Chondrocyte (in vitro differentiated cells): ENCODE measurements around the gene DCP1B. TPM values are rescaled to one million over a fixed set of nuclear protein-coding genes. Genes with fewer than 3 reads are reported as not detected.

Source experiments
- DNase-seq: peaks from one replicate; pipeline ENCODE4 v3.0.0; 2021; ENCODE audit warnings: mixed read lengths, low spot score
- H3K27ac Mint-ChIP-seq: one replicate; pipeline ENCODE4 v1.8.0; 2021; ENCODE audit warnings: mild to moderate bottlenecking, moderate library complexity, mixed read lengths; ENCODE audit not compliant: unreplicated experiment
- H3K27me3 Mint-ChIP-seq: 2 replicates; pipeline ENCODE4 v1.8.0; 2021; ENCODE audit warnings: low read depth, mixed read lengths
- H3K36me3 Mint-ChIP-seq: 2 replicates; pipeline ENCODE4 v1.8.0; 2021; ENCODE audit warnings: low read depth, mixed read lengths
- H3K4me1 Mint-ChIP-seq: 2 replicates; pipeline ENCODE4 v1.8.0; 2021; ENCODE audit warnings: low read depth, mild to moderate bottlenecking, mixed read lengths
- H3K4me3 Mint-ChIP-seq: one replicate; pipeline ENCODE4 v1.8.0; 2021; ENCODE audit warnings: mild to moderate bottlenecking, moderate library complexity, mixed read lengths; ENCODE audit not compliant: unreplicated experiment
- H3K9me3 Mint-ChIP-seq: 2 replicates; pipeline ENCODE4 v1.8.0; 2021; ENCODE audit warnings: low read depth, mixed read lengths
- total RNA-seq: library from RNA; stranded (reverse); gene quantifications from 3 replicates; pipeline ENCODE4 v1.2.1, GENCODE V29; 2021
- TF ChIP-seq, protein P1 (sequence below): fragments of 200-600 bp; sonication (generic); IDR thresholded peaks from 2 replicates; pipeline ENCODE4 v1.5.0; 2021; ENCODE audit warnings: antibody characterized with exemption, mild to moderate bottlenecking, moderate library complexity

The DCP1B gene
- total RNA-seq, 1 donor from 2014 or later, result 12.7 TPM

DNA sequence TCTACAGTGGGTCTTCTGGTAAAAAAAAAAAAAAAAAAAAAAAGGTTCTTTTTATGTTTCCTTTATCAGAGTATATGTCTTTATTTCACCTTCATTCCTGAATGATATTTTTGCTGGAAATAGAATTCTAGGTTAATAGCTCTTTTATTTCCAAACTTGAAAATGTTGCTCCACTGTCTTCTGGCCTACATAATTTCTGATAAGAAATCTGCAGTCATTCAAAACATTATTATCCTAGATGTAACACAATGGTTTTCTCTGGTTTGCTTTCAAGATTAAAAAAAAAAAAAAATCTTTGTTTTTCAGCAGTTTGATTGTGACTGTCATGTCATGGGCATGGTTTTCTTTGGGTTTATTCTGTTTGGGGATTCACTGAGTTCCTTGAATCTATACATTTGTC, 19.5 kb downstream of the DCP1B start:
- Mint-ChIP-seq H3K4me3 (no peak overlapping the region), H3K27me3 (no peaks in the 10 kb centered on the region), H3K4me1 (no peaks in the 10 kb centered on the region), H3K36me3 (peaks cover 52% of the 10 kb centered on the region), H3K9me3 (peaks cover 44% of the 10 kb centered on the region), H3K27ac (no peak overlapping the region)
- TF ChIP-seq, protein P1, sequence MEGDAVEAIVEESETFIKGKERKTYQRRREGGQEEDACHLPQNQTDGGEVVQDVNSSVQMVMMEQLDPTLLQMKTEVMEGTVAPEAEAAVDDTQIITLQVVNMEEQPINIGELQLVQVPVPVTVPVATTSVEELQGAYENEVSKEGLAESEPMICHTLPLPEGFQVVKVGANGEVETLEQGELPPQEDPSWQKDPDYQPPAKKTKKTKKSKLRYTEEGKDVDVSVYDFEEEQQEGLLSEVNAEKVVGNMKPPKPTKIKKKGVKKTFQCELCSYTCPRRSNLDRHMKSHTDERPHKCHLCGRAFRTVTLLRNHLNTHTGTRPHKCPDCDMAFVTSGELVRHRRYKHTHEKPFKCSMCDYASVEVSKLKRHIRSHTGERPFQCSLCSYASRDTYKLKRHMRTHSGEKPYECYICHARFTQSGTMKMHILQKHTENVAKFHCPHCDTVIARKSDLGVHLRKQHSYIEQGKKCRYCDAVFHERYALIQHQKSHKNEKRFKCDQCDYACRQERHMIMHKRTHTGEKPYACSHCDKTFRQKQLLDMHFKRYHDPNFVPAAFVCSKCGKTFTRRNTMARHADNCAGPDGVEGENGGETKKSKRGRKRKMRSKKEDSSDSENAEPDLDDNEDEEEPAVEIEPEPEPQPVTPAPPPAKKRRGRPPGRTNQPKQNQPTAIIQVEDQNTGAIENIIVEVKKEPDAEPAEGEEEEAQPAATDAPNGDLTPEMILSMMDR, result no peak
- no peak for DNase-seq

GRCh38 chr12:1980282-1980681, 24.0 kb downstream of the DCP1B start:
- H3K27me3 Mint-ChIP-seq, result no peaks in the 10 kb centered on the region

DNA sequence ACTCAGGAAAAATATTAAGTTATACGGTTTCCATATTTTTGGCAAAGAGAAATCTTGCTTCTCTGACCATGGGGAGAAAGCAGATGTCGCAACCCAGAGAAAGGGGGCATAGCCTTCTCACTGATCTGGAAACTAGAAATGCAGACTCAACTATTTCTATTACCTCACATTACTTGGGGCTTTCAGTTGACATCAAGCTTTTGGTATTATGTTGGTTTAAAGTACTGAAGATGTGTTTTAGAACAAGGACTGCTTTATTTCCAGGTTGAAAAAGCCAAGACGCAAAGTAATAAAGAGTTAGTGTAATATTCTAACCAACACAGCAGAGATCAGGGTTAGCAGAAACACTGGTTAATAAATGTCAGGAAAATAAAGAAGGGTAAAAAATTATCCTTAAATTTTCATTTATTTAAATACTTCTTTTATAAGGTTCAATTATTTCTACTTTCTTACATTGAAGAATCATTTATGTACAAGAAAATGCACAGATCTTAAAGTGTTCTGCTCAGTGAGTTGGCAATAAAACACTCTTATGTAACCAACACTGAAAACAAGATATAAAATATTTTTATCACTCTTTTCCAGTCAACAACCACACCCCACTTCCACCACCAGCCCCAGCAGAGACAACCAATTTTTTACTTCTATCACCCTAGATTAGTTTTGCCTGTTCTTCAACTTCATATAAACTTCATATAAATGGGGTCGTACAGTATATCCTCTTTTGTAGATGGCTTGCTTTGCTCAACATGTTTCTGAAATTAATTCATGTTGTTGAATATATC, 26.0 kb downstream of the DCP1B start:
- Mint-ChIP-seq H3K4me3 (no peak overlapping the region), H3K27ac (no peak overlapping the region)

More at GRCh38 chr12:1980282-1980681, 24.0 kb downstream of the DCP1B start:
- H3K4me3 Mint-ChIP-seq, result no peak overlapping the region
- H3K27ac Mint-ChIP-seq, result no peak overlapping the region
- H3K36me3 Mint-ChIP-seq, result peaks cover 23% of the 10 kb centered on the region
- peaks cover 23% of the 10 kb centered on the region for H3K9me3 Mint-ChIP-seq
- TF ChIP-seq, protein P1, result no peak
- no peak for DNase-seq
- H3K4me1 Mint-ChIP-seq, result peaks cover 21% of the 10 kb centered on the region

GRCh38 chr12:1977588-1977987, 26.7 kb downstream of the DCP1B start:
- no peak overlapping the region for H3K27ac Mint-ChIP-seq
- no peak overlapping the region for H3K4me3 Mint-ChIP-seq
- TF ChIP-seq, protein P1, result no peak
- H3K27me3 Mint-ChIP-seq, result no peaks in the 10 kb centered on the region
- no peaks in the 10 kb centered on the region for H3K9me3 Mint-ChIP-seq
- peaks cover 40% of the 10 kb centered on the region for H3K4me1 Mint-ChIP-seq
- no peak for DNase-seq
- peaks cover 4% of the 10 kb centered on the region for H3K36me3 Mint-ChIP-seq

More for the DNA sequence above, 26.0 kb downstream of the DCP1B start:
- Mint-ChIP-seq H3K36me3 (peaks cover 6% of the 10 kb centered on the region), H3K27me3 (no peaks in the 10 kb centered on the region), H3K4me1 (peaks cover 34% of the 10 kb centered on the region), H3K9me3 (peaks cover 5% of the 10 kb centered on the region)
- TF ChIP-seq, protein P1, result no peak
- no peak for DNase-seq

- no peak for DNase-seq
- H3K36me3 Mint-ChIP-seq, result peaks cover 4% of the 10 kb centered on the region
- H3K27me3 Mint-ChIP-seq, result no peaks in the 10 kb centered on the region
- TF ChIP-seq, protein P1, result no peak
- H3K4me3 Mint-ChIP-seq, result no peak overlapping the region
- H3K9me3 Mint-ChIP-seq, result no peaks in the 10 kb centered on the region
- H3K4me1 Mint-ChIP-seq, result peaks cover 45% of the 10 kb centered on the region
- H3K27ac Mint-ChIP-seq, result no peak overlapping the region
Measured at GRCh38 chr12:1977109-1977508, 27.1 kb downstream of the DCP1B start.
